Measurements from ENCODE around the gene AGAP3.

GRCh38 chr7:151045967-151046366 is 40.3 kb upstream of the AGAP3 start:
- TF ChIP-seq, protein P1, sequence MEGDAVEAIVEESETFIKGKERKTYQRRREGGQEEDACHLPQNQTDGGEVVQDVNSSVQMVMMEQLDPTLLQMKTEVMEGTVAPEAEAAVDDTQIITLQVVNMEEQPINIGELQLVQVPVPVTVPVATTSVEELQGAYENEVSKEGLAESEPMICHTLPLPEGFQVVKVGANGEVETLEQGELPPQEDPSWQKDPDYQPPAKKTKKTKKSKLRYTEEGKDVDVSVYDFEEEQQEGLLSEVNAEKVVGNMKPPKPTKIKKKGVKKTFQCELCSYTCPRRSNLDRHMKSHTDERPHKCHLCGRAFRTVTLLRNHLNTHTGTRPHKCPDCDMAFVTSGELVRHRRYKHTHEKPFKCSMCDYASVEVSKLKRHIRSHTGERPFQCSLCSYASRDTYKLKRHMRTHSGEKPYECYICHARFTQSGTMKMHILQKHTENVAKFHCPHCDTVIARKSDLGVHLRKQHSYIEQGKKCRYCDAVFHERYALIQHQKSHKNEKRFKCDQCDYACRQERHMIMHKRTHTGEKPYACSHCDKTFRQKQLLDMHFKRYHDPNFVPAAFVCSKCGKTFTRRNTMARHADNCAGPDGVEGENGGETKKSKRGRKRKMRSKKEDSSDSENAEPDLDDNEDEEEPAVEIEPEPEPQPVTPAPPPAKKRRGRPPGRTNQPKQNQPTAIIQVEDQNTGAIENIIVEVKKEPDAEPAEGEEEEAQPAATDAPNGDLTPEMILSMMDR (IDR thresholded peaks at IDR 0.05), result no peak
- TF ChIP-seq POLR2AphosphoS5 (IDR thresholded peaks at IDR 0.05; ENCODE audit: low read depth, low read length) (no peak), REST (IDR thresholded peaks at IDR 0.05; ENCODE audit: insufficient read depth in 1 of 2, low read depth in 2 of 2, low read length in 1 of 2) (no peak), SIN3A (IDR thresholded peaks at IDR 0.05; ENCODE audit: borderline replicate concordance, insufficient read depth, low read depth, low read length) (no peak), TCF7L2 (IDR thresholded peaks at IDR 0.05; ENCODE audit: low read depth, low read length) (no peak)

Data from Panc1 (cell line).